WTC11 (cell line): ENCODE data around the gene CCDC57. TPM values are rescaled to one million over a fixed set of nuclear protein-coding genes. Genes with fewer than 3 reads are reported as not detected.

ENCODE experiments used
- ATAC-seq: fragments of 200-7000 bp; cut with Tn5 transposase; 2 replicates; pipeline ENCODE4 v1.10.0; 2021; ENCODE audit warnings: mild to moderate bottlenecking, moderate library complexity
- CTCF ChIA-PET: fragments of 300-600 bp; sonication (Branson Sonifier 250); formaldehyde crosslinking; loops from one replicate; lab custom pipeline; 2021; ENCODE audit warnings: antibody characterized with exemption; lab: Charles Lee
- POLR2A ChIA-PET: fragments of 350-600 bp; sonication (Branson Sonifier 250); formaldehyde crosslinking; loops from one replicate; lab custom pipeline; 2021; ENCODE audit warnings: antibody characterized with exemption; lab: Charles Lee
- DNase-seq: peaks from one replicate; pipeline ENCODE4 v3.0.0; 2021; ENCODE audit warnings: low spot score
- H3K27ac Mint-ChIP-seq: 2 replicates; pipeline ENCODE4 v1.8.0; 2021; ENCODE audit warnings: mixed read lengths
- H3K27me3 Mint-ChIP-seq: 2 replicates; pipeline ENCODE4 v1.8.0; 2021; ENCODE audit warnings: low read depth, mild to moderate bottlenecking, moderate library complexity, mixed read lengths
- H3K36me3 Mint-ChIP-seq: 2 replicates; pipeline ENCODE4 v1.8.0; 2021; ENCODE audit warnings: mixed read lengths
- H3K4me1 Mint-ChIP-seq: 2 replicates; pipeline ENCODE4 v1.8.0; 2022; ENCODE audit warnings: mixed read lengths
- H3K4me3 Mint-ChIP-seq: 2 replicates; pipeline ENCODE4 v1.8.0; 2021; ENCODE audit warnings: mild to moderate bottlenecking, moderate library complexity, mixed read lengths
- H3K9me3 Mint-ChIP-seq: 2 replicates; pipeline ENCODE4 v1.8.0; 2021; ENCODE audit warnings: mixed read lengths
- OVOL2 ChIP-seq: fragments of 250-450 bp; sonication (Bioruptor Pico); IDR thresholded peaks from 2 replicates; pipeline ENCODE4 v1.9.0; 2021; ENCODE audit warnings: mild to moderate bottlenecking, borderline replicate concordance
- SOX15 ChIP-seq: fragments of 250-450 bp; sonication (Bioruptor Pico); IDR thresholded peaks from 2 replicates; pipeline ENCODE4 v1.9.0; 2021; ENCODE audit warnings: mild to moderate bottlenecking
- TCF7 ChIP-seq: sonication (generic); formaldehyde crosslinking; IDR thresholded peaks from 2 replicates; pipeline ENCODE4 v1.8.0; 2022; ENCODE audit warnings: mild to moderate bottlenecking, low read depth, missing genetic modification reagents, moderate library complexity
- ZNF138 ChIP-seq: sonication (generic); formaldehyde crosslinking; conservative IDR thresholded peaks from 2 replicates; pipeline ENCODE4 v1.8.1; 2022; ENCODE audit warnings: mild to moderate bottlenecking, moderate library complexity, missing genetic modification reagents
- ZNF263 ChIP-seq: sonication (generic); formaldehyde crosslinking; IDR thresholded peaks from 2 replicates; pipeline ENCODE4 v1.8.1; 2022; ENCODE audit warnings: low read depth, mild to moderate bottlenecking, moderate library complexity, missing genetic modification reagents
- ZNF317 ChIP-seq: sonication (generic); formaldehyde crosslinking; IDR thresholded peaks from 2 replicates; pipeline ENCODE4 v1.8.1; 2023; ENCODE audit warnings: low read depth, mild to moderate bottlenecking, moderate library complexity, missing genetic modification reagents, borderline replicate concordance
- ZNF423 ChIP-seq: fragments of 250-450 bp; sonication (Bioruptor Pico); IDR thresholded peaks from 2 replicates; pipeline ENCODE4 v2.1.2; 2022; ENCODE audit warnings: mild to moderate bottlenecking, moderate library complexity
- total RNA-seq: library from RNA; stranded (reverse); gene quantifications from 3 replicates; pipeline ENCODE4 v1.2.3, GENCODE V29; 2021
- TF ChIP-seq, protein P1 (sequence below): fragments of 250-450 bp; sonication (Bioruptor Pico); IDR thresholded peaks from 2 replicates; pipeline ENCODE4 v1.9.0; 2021; ENCODE audit warnings: moderate library complexity, mild to moderate bottlenecking, inconsistent platforms, borderline replicate concordance
- TF ChIP-seq, protein P2 (sequence below): fragments of 250-450 bp; sonication (Bioruptor Pico); conservative IDR thresholded peaks from 2 replicates; pipeline ENCODE4 v1.9.0; 2021; ENCODE audit warnings: mild to moderate bottlenecking
- TF ChIP-seq, protein P3 (sequence below): fragments of 250-450 bp; sonication (Bioruptor Pico); IDR thresholded peaks from 2 replicates; pipeline ENCODE4 v1.9.0; 2021; ENCODE audit warnings: mild to moderate bottlenecking, borderline replicate concordance
- TF ChIP-seq, protein P4 (sequence below): sonication (generic); formaldehyde crosslinking; conservative IDR thresholded peaks from 2 replicates; pipeline ENCODE4 v1.8.1; 2023; ENCODE audit warnings: mild to moderate bottlenecking, low read depth, missing genetic modification reagents, moderate library complexity
- TF ChIP-seq, protein P5 (sequence below): sonication (generic); formaldehyde crosslinking; IDR thresholded peaks from 2 replicates; pipeline ENCODE4 v1.8.1; 2022; ENCODE audit warnings: mild to moderate bottlenecking, missing genetic modification reagents, moderate library complexity, borderline replicate concordance
- TF ChIP-seq, protein P6 (sequence below): sonication (generic); formaldehyde crosslinking; IDR thresholded peaks from 2 replicates; pipeline ENCODE4 v1.8.1; 2023; ENCODE audit warnings: mild to moderate bottlenecking, missing genetic modification reagents
- TF ChIP-seq, protein P7 (sequence below): sonication (generic); formaldehyde crosslinking; IDR thresholded peaks from 2 replicates; pipeline ENCODE4 v1.8.1; 2023; ENCODE audit warnings: mild to moderate bottlenecking, missing genetic modification reagents

The CCDC57 gene
- total RNA-seq, 1 experiment from 2014 or later = 20.0 TPM

DNA sequence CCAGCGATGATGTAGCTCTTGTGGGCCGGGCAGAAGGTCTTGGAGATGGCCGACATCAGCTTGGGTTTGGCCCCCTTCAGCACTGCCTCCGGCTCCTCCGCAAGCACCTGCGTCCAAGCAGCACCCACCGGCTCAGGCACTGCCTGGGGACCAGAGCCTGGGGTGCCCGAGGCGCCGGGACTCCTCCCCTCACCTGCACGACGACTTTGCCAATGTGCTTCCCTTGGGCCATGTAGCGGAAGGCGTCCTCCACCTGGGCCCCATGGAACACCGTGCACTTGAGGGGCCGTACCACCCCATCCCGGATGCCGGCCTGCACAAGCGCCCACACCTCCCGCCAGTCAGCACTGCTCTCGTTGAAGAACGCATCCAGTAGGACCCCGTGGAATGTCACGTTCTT lies 129.6 kb downstream of the CCDC57 start:
- DNase-seq (no peak), ATAC-seq (no peak)
- Mint-ChIP-seq H3K36me3 (peaks cover 24% of the 10 kb centered on the region), H3K27ac (no peak overlapping the region), H3K9me3 (no peaks in the 10 kb centered on the region), H3K27me3 (no peaks in the 10 kb centered on the region), H3K4me1 (no peaks in the 10 kb centered on the region)
- POLR2A ChIA-PET = no interaction called here
- CTCF ChIA-PET = interaction anchor here (2.0 kb wide), 1 partner anchor 53 kb away, joined by 8 read pairs; no protein-coding TSS in a partner anchor
- TF ChIP-seq, protein P1, sequence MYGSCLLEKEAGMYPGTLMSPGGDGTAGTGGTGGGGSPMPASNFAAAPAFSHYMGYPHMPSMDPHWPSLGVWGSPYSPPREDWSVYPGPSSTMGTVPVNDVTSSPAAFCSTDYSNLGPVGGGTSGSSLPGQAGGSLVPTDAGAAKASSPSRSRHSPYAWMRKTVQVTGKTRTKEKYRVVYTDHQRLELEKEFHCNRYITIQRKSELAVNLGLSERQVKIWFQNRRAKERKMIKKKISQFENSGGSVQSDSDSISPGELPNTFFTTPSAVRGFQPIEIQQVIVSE (CRISPR knock-in tag) = no peak
- no peak for TF ChIP-seq ZNF263
- TF ChIP-seq ZNF317 = no peak
- TF ChIP-seq ZNF423 (CRISPR knock-in tag) = no peak
- TF ChIP-seq, protein P2, sequence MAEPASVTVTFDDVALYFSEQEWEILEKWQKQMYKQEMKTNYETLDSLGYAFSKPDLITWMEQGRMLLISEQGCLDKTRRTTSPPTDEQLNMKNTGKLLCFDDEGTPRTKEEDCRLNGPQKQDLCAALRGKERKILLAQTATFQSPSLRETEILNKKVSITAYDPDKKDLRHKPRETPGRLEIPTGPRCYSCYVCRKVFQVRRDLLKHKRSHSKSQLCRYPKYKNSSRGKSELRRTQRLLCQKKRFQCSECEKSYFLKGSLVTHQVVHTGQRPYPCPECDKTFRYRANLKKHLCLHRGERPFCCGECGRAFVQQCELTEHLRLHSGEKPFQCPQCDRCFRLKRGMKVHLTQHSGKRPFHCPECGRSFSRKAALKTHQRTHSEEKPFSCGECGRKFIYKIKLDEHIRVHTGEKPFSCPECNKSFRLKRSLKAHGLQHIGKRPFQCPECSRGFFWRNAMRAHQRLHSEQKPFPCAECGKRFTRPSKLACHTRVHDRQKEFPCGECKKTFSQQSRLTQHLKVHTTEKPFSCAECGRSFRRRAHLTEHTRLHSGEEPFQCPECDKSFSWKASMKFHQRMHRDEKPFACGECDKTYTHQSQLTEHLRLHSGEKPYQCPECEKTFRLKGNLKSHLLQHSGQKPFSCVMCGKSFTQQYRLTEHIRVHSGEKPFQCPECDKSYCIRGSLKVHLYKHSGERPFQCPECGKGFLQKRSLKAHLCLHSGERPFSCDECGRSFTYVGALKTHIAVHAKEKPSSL (CRISPR knock-in tag) = no peak
- TF ChIP-seq, protein P3, sequence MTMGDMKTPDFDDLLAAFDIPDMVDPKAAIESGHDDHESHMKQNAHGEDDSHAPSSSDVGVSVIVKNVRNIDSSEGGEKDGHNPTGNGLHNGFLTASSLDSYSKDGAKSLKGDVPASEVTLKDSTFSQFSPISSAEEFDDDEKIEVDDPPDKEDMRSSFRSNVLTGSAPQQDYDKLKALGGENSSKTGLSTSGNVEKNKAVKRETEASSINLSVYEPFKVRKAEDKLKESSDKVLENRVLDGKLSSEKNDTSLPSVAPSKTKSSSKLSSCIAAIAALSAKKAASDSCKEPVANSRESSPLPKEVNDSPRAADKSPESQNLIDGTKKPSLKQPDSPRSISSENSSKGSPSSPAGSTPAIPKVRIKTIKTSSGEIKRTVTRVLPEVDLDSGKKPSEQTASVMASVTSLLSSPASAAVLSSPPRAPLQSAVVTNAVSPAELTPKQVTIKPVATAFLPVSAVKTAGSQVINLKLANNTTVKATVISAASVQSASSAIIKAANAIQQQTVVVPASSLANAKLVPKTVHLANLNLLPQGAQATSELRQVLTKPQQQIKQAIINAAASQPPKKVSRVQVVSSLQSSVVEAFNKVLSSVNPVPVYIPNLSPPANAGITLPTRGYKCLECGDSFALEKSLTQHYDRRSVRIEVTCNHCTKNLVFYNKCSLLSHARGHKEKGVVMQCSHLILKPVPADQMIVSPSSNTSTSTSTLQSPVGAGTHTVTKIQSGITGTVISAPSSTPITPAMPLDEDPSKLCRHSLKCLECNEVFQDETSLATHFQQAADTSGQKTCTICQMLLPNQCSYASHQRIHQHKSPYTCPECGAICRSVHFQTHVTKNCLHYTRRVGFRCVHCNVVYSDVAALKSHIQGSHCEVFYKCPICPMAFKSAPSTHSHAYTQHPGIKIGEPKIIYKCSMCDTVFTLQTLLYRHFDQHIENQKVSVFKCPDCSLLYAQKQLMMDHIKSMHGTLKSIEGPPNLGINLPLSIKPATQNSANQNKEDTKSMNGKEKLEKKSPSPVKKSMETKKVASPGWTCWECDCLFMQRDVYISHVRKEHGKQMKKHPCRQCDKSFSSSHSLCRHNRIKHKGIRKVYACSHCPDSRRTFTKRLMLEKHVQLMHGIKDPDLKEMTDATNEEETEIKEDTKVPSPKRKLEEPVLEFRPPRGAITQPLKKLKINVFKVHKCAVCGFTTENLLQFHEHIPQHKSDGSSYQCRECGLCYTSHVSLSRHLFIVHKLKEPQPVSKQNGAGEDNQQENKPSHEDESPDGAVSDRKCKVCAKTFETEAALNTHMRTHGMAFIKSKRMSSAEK (CRISPR knock-in tag) = no peak
- TF ChIP-seq, protein P4, sequence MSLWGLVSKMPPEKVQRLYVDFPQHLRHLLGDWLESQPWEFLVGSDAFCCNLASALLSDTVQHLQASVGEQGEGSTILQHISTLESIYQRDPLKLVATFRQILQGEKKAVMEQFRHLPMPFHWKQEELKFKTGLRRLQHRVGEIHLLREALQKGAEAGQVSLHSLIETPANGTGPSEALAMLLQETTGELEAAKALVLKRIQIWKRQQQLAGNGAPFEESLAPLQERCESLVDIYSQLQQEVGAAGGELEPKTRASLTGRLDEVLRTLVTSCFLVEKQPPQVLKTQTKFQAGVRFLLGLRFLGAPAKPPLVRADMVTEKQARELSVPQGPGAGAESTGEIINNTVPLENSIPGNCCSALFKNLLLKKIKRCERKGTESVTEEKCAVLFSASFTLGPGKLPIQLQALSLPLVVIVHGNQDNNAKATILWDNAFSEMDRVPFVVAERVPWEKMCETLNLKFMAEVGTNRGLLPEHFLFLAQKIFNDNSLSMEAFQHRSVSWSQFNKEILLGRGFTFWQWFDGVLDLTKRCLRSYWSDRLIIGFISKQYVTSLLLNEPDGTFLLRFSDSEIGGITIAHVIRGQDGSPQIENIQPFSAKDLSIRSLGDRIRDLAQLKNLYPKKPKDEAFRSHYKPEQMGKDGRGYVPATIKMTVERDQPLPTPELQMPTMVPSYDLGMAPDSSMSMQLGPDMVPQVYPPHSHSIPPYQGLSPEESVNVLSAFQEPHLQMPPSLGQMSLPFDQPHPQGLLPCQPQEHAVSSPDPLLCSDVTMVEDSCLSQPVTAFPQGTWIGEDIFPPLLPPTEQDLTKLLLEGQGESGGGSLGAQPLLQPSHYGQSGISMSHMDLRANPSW (CRISPR knock-in tag) = no peak
- TF ChIP-seq, all 79 proteins: peak for 0
- no peak overlapping the region for H3K4me3 Mint-ChIP-seq

DNA sequence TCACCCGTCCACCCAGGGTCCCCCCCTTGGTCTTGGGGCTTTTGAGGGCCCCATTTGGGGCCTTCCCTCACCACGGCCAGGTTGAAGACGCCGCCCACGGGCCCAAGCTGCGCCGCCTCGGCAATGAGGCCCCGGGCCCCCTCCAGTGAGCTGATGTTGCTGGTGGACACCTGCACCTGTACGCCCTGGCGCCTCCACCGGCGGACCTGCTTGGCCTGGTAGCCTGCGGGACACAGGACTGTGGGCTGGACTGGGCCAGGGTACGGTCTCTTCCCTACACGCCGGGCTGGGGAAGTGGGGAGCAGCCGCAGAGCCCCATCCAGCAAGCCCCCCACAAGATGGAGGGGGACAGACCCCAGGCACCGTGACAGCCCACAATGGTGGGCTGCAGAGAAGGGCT lies 130.2 kb downstream of the CCDC57 start:
- Mint-ChIP-seq H3K4me3 (no peak overlapping the region), H3K27me3 (no peaks in the 10 kb centered on the region), H3K36me3 (peaks cover 23% of the 10 kb centered on the region), H3K9me3 (no peaks in the 10 kb centered on the region), H3K27ac (no peak overlapping the region), H3K4me1 (no peaks in the 10 kb centered on the region)
- ChIA-PET CTCF (interaction anchor here (2.0 kb wide), 1 partner anchor 52 kb away, joined by 8 read pairs; no protein-coding TSS in a partner anchor), POLR2A (interaction anchor here (1.0 kb wide), 1 partner anchor 50 kb away, joined by 3 read pairs; no protein-coding TSS in a partner anchor)
- DNase-seq (no peak), ATAC-seq (no peak)
- TF ChIP-seq, protein P5, sequence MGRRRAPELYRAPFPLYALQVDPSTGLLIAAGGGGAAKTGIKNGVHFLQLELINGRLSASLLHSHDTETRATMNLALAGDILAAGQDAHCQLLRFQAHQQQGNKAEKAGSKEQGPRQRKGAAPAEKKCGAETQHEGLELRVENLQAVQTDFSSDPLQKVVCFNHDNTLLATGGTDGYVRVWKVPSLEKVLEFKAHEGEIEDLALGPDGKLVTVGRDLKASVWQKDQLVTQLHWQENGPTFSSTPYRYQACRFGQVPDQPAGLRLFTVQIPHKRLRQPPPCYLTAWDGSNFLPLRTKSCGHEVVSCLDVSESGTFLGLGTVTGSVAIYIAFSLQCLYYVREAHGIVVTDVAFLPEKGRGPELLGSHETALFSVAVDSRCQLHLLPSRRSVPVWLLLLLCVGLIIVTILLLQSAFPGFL = no peak
- TF ChIP-seq, protein P3 (CRISPR knock-in tag) = no peak
- TF ChIP-seq TCF7 (CRISPR knock-in tag) (no peak), SOX15 (no peak), OVOL2 (CRISPR knock-in tag) (no peak), ZNF138 (no peak)
- TF ChIP-seq, protein P6, sequence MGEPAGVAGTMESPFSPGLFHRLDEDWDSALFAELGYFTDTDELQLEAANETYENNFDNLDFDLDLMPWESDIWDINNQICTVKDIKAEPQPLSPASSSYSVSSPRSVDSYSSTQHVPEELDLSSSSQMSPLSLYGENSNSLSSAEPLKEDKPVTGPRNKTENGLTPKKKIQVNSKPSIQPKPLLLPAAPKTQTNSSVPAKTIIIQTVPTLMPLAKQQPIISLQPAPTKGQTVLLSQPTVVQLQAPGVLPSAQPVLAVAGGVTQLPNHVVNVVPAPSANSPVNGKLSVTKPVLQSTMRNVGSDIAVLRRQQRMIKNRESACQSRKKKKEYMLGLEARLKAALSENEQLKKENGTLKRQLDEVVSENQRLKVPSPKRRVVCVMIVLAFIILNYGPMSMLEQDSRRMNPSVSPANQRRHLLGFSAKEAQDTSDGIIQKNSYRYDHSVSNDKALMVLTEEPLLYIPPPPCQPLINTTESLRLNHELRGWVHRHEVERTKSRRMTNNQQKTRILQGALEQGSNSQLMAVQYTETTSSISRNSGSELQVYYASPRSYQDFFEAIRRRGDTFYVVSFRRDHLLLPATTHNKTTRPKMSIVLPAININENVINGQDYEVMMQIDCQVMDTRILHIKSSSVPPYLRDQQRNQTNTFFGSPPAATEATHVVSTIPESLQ (CRISPR knock-in tag) = no peak
- TF ChIP-seq, protein P7, sequence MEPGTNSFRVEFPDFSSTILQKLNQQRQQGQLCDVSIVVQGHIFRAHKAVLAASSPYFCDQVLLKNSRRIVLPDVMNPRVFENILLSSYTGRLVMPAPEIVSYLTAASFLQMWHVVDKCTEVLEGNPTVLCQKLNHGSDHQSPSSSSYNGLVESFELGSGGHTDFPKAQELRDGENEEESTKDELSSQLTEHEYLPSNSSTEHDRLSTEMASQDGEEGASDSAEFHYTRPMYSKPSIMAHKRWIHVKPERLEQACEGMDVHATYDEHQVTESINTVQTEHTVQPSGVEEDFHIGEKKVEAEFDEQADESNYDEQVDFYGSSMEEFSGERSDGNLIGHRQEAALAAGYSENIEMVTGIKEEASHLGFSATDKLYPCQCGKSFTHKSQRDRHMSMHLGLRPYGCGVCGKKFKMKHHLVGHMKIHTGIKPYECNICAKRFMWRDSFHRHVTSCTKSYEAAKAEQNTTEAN (CRISPR knock-in tag) = no peak
